HepG2 (cell line): ENCODE results near the gene MTRF1. TPM values are rescaled to one million over a fixed set of nuclear protein-coding genes. Genes with fewer than 3 reads are reported as not detected.

ENCODE experiments used
- CC2D1A ChIP-seq: sonication (generic); formaldehyde crosslinking; IDR thresholded peaks from 2 replicates; pipeline ENCODE4 v1.8.1; 2023; ENCODE audit warnings: mild to moderate bottlenecking, missing genetic modification reagents
- CENPBD1 ChIP-seq: sonication (generic); formaldehyde crosslinking; IDR thresholded peaks from 2 replicates; pipeline ENCODE4 v1.8.0; 2022; ENCODE audit warnings: missing genetic modification reagents, low read depth, mild to moderate bottlenecking, borderline replicate concordance
- CERS6 ChIP-seq: sonication (generic); formaldehyde crosslinking; IDR thresholded peaks from 2 replicates; pipeline ENCODE4 v1.5.0; 2020; ENCODE audit warnings: missing genetic modification reagents
- CREB1 ChIP-seq, 2 experiments: fragments of 450-650 bp in 1 of 2; IDR thresholded peaks; 2 replicates each; pipeline ENCODE4 v1.6.1; 2016 to 2017; ENCODE audit warnings: control low read depth in 1 of 2, mild to moderate bottlenecking in 1 of 2, missing compliant biosample characterization in 1 of 2, missing genetic modification characterization in 1 of 2
- FOSL1 ChIP-seq: sonication (generic); formaldehyde crosslinking; IDR thresholded peaks from 2 replicates; pipeline ENCODE4 v1.9.0; 2021; ENCODE audit warnings: missing genetic modification reagents, borderline replicate concordance
- FOXK1 ChIP-seq: sonication (generic); formaldehyde crosslinking; IDR thresholded peaks from 2 replicates; pipeline ENCODE4 v1.4.0; 2020; ENCODE audit warnings: low read depth, missing genetic modification reagents, borderline replicate concordance
- FOXP1 ChIP-seq, 2 experiments: fragments of 450-650 bp in 1 of 2; IDR thresholded peaks; 2 replicates each; pipeline ENCODE4 v1.6.1; 2017 to 2018; ENCODE audit warnings: antibody characterized with exemption in 1 of 2
- KDM1A ChIP-seq: IDR thresholded peaks from 2 replicates; pipeline ENCODE4 v1.6.1; 2016; ENCODE audit warnings: missing compliant biosample characterization
- KDM4B ChIP-seq: sonication (generic); formaldehyde crosslinking; IDR thresholded peaks from 2 replicates; pipeline ENCODE4 v1.4.0; 2020; ENCODE audit warnings: missing genetic modification reagents
- KLF15 ChIP-seq: sonication (generic); formaldehyde crosslinking; IDR thresholded peaks from 2 replicates; pipeline ENCODE4 v1.8.1; 2023; ENCODE audit warnings: borderline replicate concordance, mild to moderate bottlenecking, inconsistent platforms, missing genetic modification reagents, mixed read lengths
- MAX ChIP-seq: IDR thresholded peaks from 2 replicates; pipeline ENCODE4 v1.6.1; 2012; ENCODE audit warnings: inconsistent platforms
- MXI1 ChIP-seq: IDR thresholded peaks from 3 replicates; pipeline ENCODE4 v1.6.1; 2012; ENCODE audit warnings: low read depth, low read length, inconsistent platforms, borderline replicate concordance
- PATZ1 ChIP-seq: sonication (generic); formaldehyde crosslinking; IDR thresholded peaks from 2 replicates; pipeline ENCODE4 v1.4.0; 2020; ENCODE audit warnings: missing genetic modification reagents
- RARG ChIP-seq: sonication (generic); formaldehyde crosslinking; IDR thresholded peaks from 2 replicates; pipeline ENCODE4 v1.4.0; 2020; ENCODE audit warnings: low read depth, mild to moderate bottlenecking, missing genetic modification reagents
- SATB2 ChIP-seq: sonication (generic); formaldehyde crosslinking; IDR thresholded peaks from 2 replicates; pipeline ENCODE4 v1.5.0; 2020; ENCODE audit warnings: missing genetic modification reagents
- SPEN ChIP-seq: sonication (generic); formaldehyde crosslinking; IDR thresholded peaks from 2 replicates; pipeline ENCODE4 v1.5.1; 2020; ENCODE audit warnings: low read depth, mild to moderate bottlenecking, missing genetic modification reagents
- THAP9 ChIP-seq: sonication (generic); formaldehyde crosslinking; IDR thresholded peaks from 2 replicates; pipeline ENCODE4; 2020; ENCODE audit warnings: missing genetic modification reagents, mild to moderate bottlenecking, borderline replicate concordance
- XRCC5 ChIP-seq: fragments of 200-400 bp; formaldehyde crosslinking; optimal IDR thresholded peaks from 2 replicates; pipeline ENCODE3; 2017; ENCODE audit warnings: mild to moderate bottlenecking, low read length
- ZBTB44 ChIP-seq: sonication (generic); formaldehyde crosslinking; IDR thresholded peaks from 2 replicates; pipeline ENCODE4 v1.4.0; 2020; ENCODE audit warnings: missing genetic modification reagents
- ZNF180 ChIP-seq: sonication (generic); formaldehyde crosslinking; IDR thresholded peaks from 2 replicates; pipeline ENCODE4 v1.4.0; 2020; ENCODE audit warnings: low read depth, missing genetic modification reagents, borderline replicate concordance
- ZNF33A ChIP-seq: sonication (generic); formaldehyde crosslinking; IDR thresholded peaks from 2 replicates; pipeline ENCODE4 v1.5.1; 2020; ENCODE audit warnings: missing genetic modification reagents, mild to moderate bottlenecking, moderate library complexity, borderline replicate concordance
- ZNF720 ChIP-seq: sonication (generic); formaldehyde crosslinking; IDR thresholded peaks from 2 replicates; pipeline ENCODE4 v1.4.0; 2020; ENCODE audit warnings: missing genetic modification reagents
- polyA plus RNA-seq, 8 experiments: library from polyadenylated mRNA; depleted of rRNA in 3 of 8; stranded (reverse) in 7 of 8; unstranded in 1 of 8; fragments of >200 nt; fragmentation: Illumina TruSeq in 4 of 8; extraction: Trizol in 4 of 8; gene quantifications; 2 replicates each; pipeline versions ENCODE4 v1.2.1 to v1.2.3, GENCODE V29; 2011 to 2016; ENCODE audit warnings: low read depth in 4 of 8, missing spikeins in 1 of 8, mixed read lengths in 1 of 8; ENCODE audit not compliant: insufficient read depth in 1 of 8
- total RNA-seq, 5 experiments: library from RNA; depleted of rRNA; stranded (reverse); fragments of >200 nt; fragmentation: Illumina TruSeq; extraction: Trizol; gene quantifications; 2 replicates each; pipeline ENCODE4 v1.2.3, GENCODE V29; 2016; ENCODE audit warnings: low read depth in 1 of 5

Gene MTRF1
- total and polyA plus RNA-seq, 2 of the 13 experiments (the other 11 are each of a cell fraction or from before 2014, with no cell fraction given), result 21.6 to 27.2 TPM

GRCh38 chr13:41289463-41289881 lies 26.1 kb upstream of the MTRF1 start (continued):
- no peak for TF ChIP-seq THAP9 (CRISPR knock-in tag)
- no peak for TF ChIP-seq ZNF33A (CRISPR knock-in tag)
- no peak for TF ChIP-seq SATB2 (CRISPR knock-in tag)
- TF ChIP-seq ZNF180 (CRISPR knock-in tag), result no peak
- TF ChIP-seq CENPBD1 (CRISPR knock-in tag), result no peak
- peak; percentile 63; the same call in 1 of the 2 replicates for TF ChIP-seq FOXK1 (CRISPR knock-in tag)
- peak; percentile 50; the same call in 1 of the 2 replicates for TF ChIP-seq MAX
- TF ChIP-seq CERS6 (CRISPR knock-in tag), result no peak
- TF ChIP-seq CREB1 (IDR thresholded peaks at IDR 0.05), result peak; percentile 24; the same call in 1 of the 2 replicates
- peak; percentile 61; the same call in 1 of the 2 replicates for TF ChIP-seq CREB1 (CRISPR knock-in tag; IDR thresholded peaks at IDR 0.05)
- TF ChIP-seq XRCC5, result no peak
- TF ChIP-seq ZBTB44 (CRISPR knock-in tag), result no peak
- no peak for TF ChIP-seq PATZ1 (CRISPR knock-in tag)
- TF ChIP-seq FOSL1 (CRISPR knock-in tag), result no peak
- peak; percentile 96 for TF ChIP-seq KDM1A (CRISPR knock-in tag)
- TF ChIP-seq RARG (CRISPR knock-in tag), result no peak
- TF ChIP-seq SPEN (CRISPR knock-in tag), result 0 out of 2 replicates have a peak, but pooled peaks have one; percentile 24
- no peak for TF ChIP-seq KLF15 (CRISPR knock-in tag)
- no peak for TF ChIP-seq ZNF720 (CRISPR knock-in tag)
- TF ChIP-seq KDM4B (CRISPR knock-in tag), result no peak
- TF ChIP-seq FOXP1 (IDR thresholded peaks at IDR 0.05), result 0 out of 2 replicates have a peak, but pooled peaks have one; percentile 16
- peak; percentile 71 for TF ChIP-seq FOXP1 (CRISPR knock-in tag; IDR thresholded peaks at IDR 0.05)
- TF ChIP-seq CC2D1A (CRISPR knock-in tag), result no peak
- TF ChIP-seq MXI1, result 0 out of 3 replicates have a peak, but pooled peaks have one; percentile 56
